Endothelial cell of umbilical vein (primary cell): ENCODE results near the gene SLC24A3. TPM values are rescaled to one million over a fixed set of nuclear protein-coding genes. Genes with fewer than 3 reads are reported as not detected.

Source experiments
- BruUV-seq: library from RNA; stranded (reverse); fragments of 400-500 nt; replicated peaks from 2 replicates; lab custom pipeline; 2021; lab: Mats Ljungman, UMichigan
- CTCF ChIA-PET: fragments of 300-600, 350-600 bp; sonication (Branson Sonifier 250); formaldehyde crosslinking; loops from one replicate; lab custom pipeline; 2021; ENCODE audit warnings: antibody characterized with exemption, inconsistent platforms; lab: Charles Lee
- POLR2A ChIA-PET: fragments of 300-600, 350-600 bp; sonication (Branson Sonifier 250); formaldehyde crosslinking; loops from one replicate; lab custom pipeline; 2021; ENCODE audit warnings: antibody characterized with exemption, inconsistent platforms; lab: Charles Lee
- DNase-seq: peaks from one replicate; pipeline ENCODE4 v3.0.0-alpha.2; 2011; ENCODE audit warnings: low read depth, low spot score
- FAIRE-seq: peaks from 2 replicates; lab custom pipeline; 2011; peaks lifted over from hg19 to GRCh38; lab: Jason Lieb, UNC
- H2AFZ ChIP-seq: 2 replicates; pipeline ENCODE4 v1.6.0; 2012; ENCODE audit warnings: low read depth, low read length, control low read depth, inconsistent platforms
- H3K27ac ChIP-seq: 2 replicates; pipeline ENCODE4 v1.5.1; 2011; ENCODE audit warnings: low read depth, mild to moderate bottlenecking, control low read depth, low read length, moderate library complexity; ENCODE audit not compliant: insufficient read depth
- H3K27me3 ChIP-seq, 2 experiments: 2 replicates each; pipeline versions ENCODE4 v1.6.0 to v1.6.1; 2011; ENCODE audit warnings: low read length in 2 of 2, mixed read lengths in 1 of 2; ENCODE audit not compliant: control insufficient read depth in 2 of 2, insufficient read depth in 2 of 2
- H3K36me3 ChIP-seq, 2 experiments: 2 replicates in 1 of 2; 3 replicates in 1 of 2; pipeline ENCODE4 v1.5.1; 2011; ENCODE audit warnings: low read length in 2 of 2, mild to moderate bottlenecking in 1 of 2, moderate library complexity in 1 of 2; ENCODE audit not compliant: control insufficient read depth in 2 of 2, insufficient read depth in 2 of 2; ENCODE audit errors: extremely low read depth in 1 of 2
- H3K4me1 ChIP-seq: 3 replicates; pipeline ENCODE4 v1.5.1; 2011; ENCODE audit warnings: mild to moderate bottlenecking, low read length; ENCODE audit not compliant: control insufficient read depth, insufficient read depth; ENCODE audit errors: extremely low read depth
- H3K4me2 ChIP-seq: 2 replicates; pipeline ENCODE4 v1.6.1; 2011; ENCODE audit warnings: low read length, control low read depth, mixed read lengths; ENCODE audit not compliant: insufficient read depth
- H3K4me3 ChIP-seq, 3 experiments: fragments of 200-600 bp in 1 of 3; sonication (generic), shearing (Covaris generic) in 1 of 3; replicated peaks in 1 of 3; 2 replicates each; pipeline ENCODE4 v1.5.1; 2011 to 2016; ENCODE audit warnings: control low read depth in 3 of 3, low read length in 3 of 3, mild to moderate bottlenecking in 2 of 3, inconsistent platforms in 1 of 3, low read depth in 1 of 3, moderate library complexity in 1 of 3; ENCODE audit not compliant: insufficient read depth in 1 of 3
- H3K79me2 ChIP-seq: 2 replicates; pipeline ENCODE4 v1.6.0; 2012; ENCODE audit warnings: low read length, inconsistent platforms; ENCODE audit not compliant: control insufficient read depth, insufficient read depth
- H3K9ac ChIP-seq: replicated peaks from 2 replicates; pipeline ENCODE3; 2011; ENCODE audit warnings: low read length, control low read depth; ENCODE audit not compliant: insufficient read depth; ENCODE audit errors: extremely low read depth
- H3K9me1 ChIP-seq: replicated peaks from 3 replicates; pipeline ENCODE4 v1.6.0; 2011; ENCODE audit warnings: mild to moderate bottlenecking, low read length; ENCODE audit not compliant: control insufficient read depth, insufficient read depth; ENCODE audit errors: extremely low read depth
- H3K9me3 ChIP-seq: replicated peaks from 2 replicates; pipeline ENCODE4 v1.5.1; 2012; ENCODE audit warnings: low read length, inconsistent platforms; ENCODE audit not compliant: control insufficient read depth, insufficient read depth
- H4K20me1 ChIP-seq: replicated peaks from 2 replicates; pipeline ENCODE3; 2011; ENCODE audit warnings: mild to moderate bottlenecking, low read length; ENCODE audit not compliant: control insufficient read depth, insufficient read depth; ENCODE audit errors: extremely low read depth
- CTCF ChIP-seq, 2 donors: IDR thresholded peaks; 1 replicate in 1 of 2; 2 replicates in 1 of 2; pipeline ENCODE4 v1.5.1; 2011; ENCODE audit warnings: low read length in 2 of 2, mild to moderate bottlenecking in 2 of 2, moderate library complexity in 2 of 2, control low read depth in 1 of 2, inconsistent platforms in 1 of 2, low read depth in 1 of 2; ENCODE audit not compliant: insufficient read depth in 1 of 2; ENCODE audit errors: extremely low read depth in 1 of 2
- EZH2 ChIP-seq: IDR thresholded peaks from 2 replicates; pipeline ENCODE4 v1.6.1; 2012; ENCODE audit warnings: borderline replicate concordance, low read depth, mild to moderate bottlenecking, moderate library complexity, low read length, inconsistent platforms; ENCODE audit not compliant: severe bottlenecking
- FOS ChIP-seq: IDR thresholded peaks from 2 replicates; pipeline ENCODE4 v1.6.1; 2011; ENCODE audit warnings: mild to moderate bottlenecking, low read length, moderate library complexity, borderline replicate concordance; ENCODE audit not compliant: insufficient read depth
- GATA2 ChIP-seq: IDR thresholded peaks from 2 replicates; pipeline ENCODE4 v1.7.0; 2011; ENCODE audit warnings: low read depth, mild to moderate bottlenecking, moderate library complexity, mixed read lengths, low read length; ENCODE audit not compliant: insufficient read length, insufficient read depth
- JUN ChIP-seq: IDR thresholded peaks from 2 replicates; pipeline ENCODE4 v1.6.1; 2011; ENCODE audit warnings: borderline replicate concordance, low read depth; ENCODE audit not compliant: insufficient read length, insufficient read depth
- MAX ChIP-seq: IDR thresholded peaks from 2 replicates; pipeline ENCODE4 v1.6.1; 2011; ENCODE audit not compliant: insufficient read depth, insufficient read length
- POLR2A ChIP-seq: IDR thresholded peaks from 2 replicates; pipeline ENCODE4 v1.6.1; 2012; ENCODE audit warnings: low read depth, mild to moderate bottlenecking, control low read depth, low read length
- POLR2AphosphoS5 ChIP-seq: IDR thresholded peaks from 2 replicates; pipeline ENCODE4 v1.6.1; 2012; ENCODE audit warnings: low read depth, mild to moderate bottlenecking, control low read depth, low read length, moderate library complexity; ENCODE audit not compliant: insufficient read depth
- dilution Hi-C: fragments of 300-500 bp; cut with MboI; formaldehyde crosslinking; loops from one replicate; pipeline ENCODE4 v1.15.0; 2019; ENCODE audit warnings: low sequenced_read_pairs; ENCODE audit not compliant: extremely low pct_ligation_motif_present
- intact Hi-C: fragments of 100-400 bp; cut with micrococcal nuclease; formaldehyde crosslinking; loops from one replicate; pipeline ENCODE4 v1.10.0; 2022
- polyA plus RNA-seq, 4 experiments: library from polyadenylated mRNA; depleted of rRNA in 3 of 4; stranded (reverse) in 3 of 4; unstranded in 1 of 4; fragments of >200 nt; gene quantifications; 2 replicates each; pipeline versions ENCODE4 v1.2.1 to v1.2.3, GENCODE V29; 2011 to 2012; ENCODE audit warnings: missing spikeins in 1 of 4
- total RNA-seq: library from RNA; stranded (reverse); gene quantifications from 2 replicates; pipeline ENCODE4 v1.2.3, GENCODE V29; 2021

Gene SLC24A3
- total and polyA plus RNA-seq, 2 donors (not counting 3 experiments of a cell fraction or from before 2014, with no cell fraction given), result not detected

GRCh38 chr20:19701429-19701828 is 489.0 kb downstream of the SLC24A3 start:
- no peak for DNase-seq
- Histone ChIP-seq H2AFZ (no peak overlapping the region), H4K20me1 (no peaks in the 10 kb centered on the region), H3K4me2 (no peak overlapping the region), H3K27me3 (peaks cover 0 to 6% of the 10 kb centered on the region in 2 experiments), H3K4me3 (no peak overlapping the region), H3K9me3 (no peaks in the 10 kb centered on the region), H3K79me2 (no peaks in the 10 kb centered on the region), H3K4me1 (peaks cover 14% of the 10 kb centered on the region), H3K9me1 (no peaks in the 10 kb centered on the region), H3K27ac (no peak overlapping the region), H3K9ac (no peak overlapping the region), H3K36me3 (no peaks in the 10 kb centered on the region)
- BruUV-seq, result no TSS peak
- ChIA-PET POLR2A (no interaction called here), CTCF (no interaction called here)
- no peak for TF ChIP-seq POLR2AphosphoS5
- TF ChIP-seq FOS, result no peak
- no peak for TF ChIP-seq GATA2
- no peak for TF ChIP-seq EZH2
- intact Hi-C loops (no loop called here), dilution Hi-C loops (no loop called here)
- FAIRE-seq, result no peak

GRCh38 chr20:19706463-19706862 is 494.0 kb downstream of the SLC24A3 start:
- POLR2A ChIA-PET, result no interaction called here
- BruUV-seq, result no TSS peak
- no peak for DNase-seq
- CTCF ChIA-PET, result no interaction called here
- Histone ChIP-seq H4K20me1 (no peaks in the 10 kb centered on the region), H3K79me2 (no peaks in the 10 kb centered on the region), H3K4me2 (no peak overlapping the region), H2AFZ (no peak overlapping the region), H3K27ac (no peak overlapping the region), H3K9me3 (no peaks in the 10 kb centered on the region), H3K9ac (no peak overlapping the region), H3K9me1 (no peaks in the 10 kb centered on the region), H3K4me1 (no peaks in the 10 kb centered on the region), H3K27me3 (peaks cover 9 to 21% of the 10 kb centered on the region in 2 experiments), H3K4me3 (no peak overlapping the region), H3K36me3 (no peaks in the 10 kb centered on the region)
- intact Hi-C loops, result no loop called here
- no peak for FAIRE-seq
- no peak for TF ChIP-seq POLR2A
- no peak for TF ChIP-seq JUN
- no peak for TF ChIP-seq CTCF (IDR thresholded peaks at IDR 0.05; ENCODE audit: extremely low read depth in 1 of 2, insufficient read depth in 1 of 2, low read depth in 1 of 2, low read length in 2 of 2)
- no peak for TF ChIP-seq POLR2AphosphoS5
- no peak for TF ChIP-seq MAX
- TF ChIP-seq EZH2, result no peak
- dilution Hi-C loops, result no loop called here
